HG03432 (cell line): Measurements from ENCODE around the gene AHNAK.
"Not testable (repeated sequence)": the region's sequence is repeated elsewhere in the genome, so short reads cannot be mapped to it uniquely, and the experiment has no call there.

Experiments
- ATAC-seq: cut with Tn5 transposase; IDR thresholded peaks from one replicate; pipeline ENCODE4 v1.9.1; 2021; ENCODE audit warnings: mild to moderate bottlenecking, moderate library complexity; ENCODE audit not compliant: unreplicated experiment

The AHNAK gene

DNA sequence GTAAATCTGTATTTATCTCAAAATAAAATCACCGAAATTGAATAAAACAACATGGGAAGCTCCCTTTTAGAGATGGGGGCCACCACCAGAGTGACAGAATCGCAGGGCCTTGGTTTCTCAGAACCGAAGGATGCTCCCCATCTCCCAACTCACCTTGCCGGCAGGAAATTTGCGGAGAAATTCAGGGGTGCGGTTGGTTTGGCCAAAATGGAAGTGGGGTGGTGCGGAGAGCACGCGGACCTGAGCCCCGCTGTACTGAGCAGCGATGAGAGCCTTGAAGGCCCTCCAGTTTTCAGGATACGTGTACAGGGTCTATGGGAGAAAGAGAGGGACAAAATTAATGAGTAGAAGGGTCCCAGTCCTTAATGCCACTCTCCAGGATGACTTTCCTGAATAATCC is 25.8 kb upstream of the AHNAK start:
- ATAC-seq: no peak

DNA sequence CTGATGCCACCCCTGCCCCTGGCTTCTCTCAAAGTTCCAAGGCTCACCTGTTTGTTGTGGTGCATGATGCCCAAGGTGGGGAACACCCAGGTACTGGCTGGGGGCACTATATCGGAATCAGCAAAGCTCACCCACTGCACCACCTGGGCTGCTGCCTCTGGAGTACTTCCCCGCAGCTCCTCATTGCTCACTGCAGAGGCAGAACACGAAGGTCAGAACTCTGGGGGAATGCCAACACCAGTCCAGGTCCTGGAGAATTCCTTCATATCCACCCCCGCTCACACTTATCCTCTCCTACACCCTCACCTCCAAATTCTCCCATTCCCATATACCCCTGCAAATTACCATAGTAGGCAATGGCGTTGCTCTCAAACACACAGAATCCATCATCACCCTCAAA is 24.9 kb upstream of the AHNAK start:
- not testable (repeated sequence) for ATAC-seq

DNA sequence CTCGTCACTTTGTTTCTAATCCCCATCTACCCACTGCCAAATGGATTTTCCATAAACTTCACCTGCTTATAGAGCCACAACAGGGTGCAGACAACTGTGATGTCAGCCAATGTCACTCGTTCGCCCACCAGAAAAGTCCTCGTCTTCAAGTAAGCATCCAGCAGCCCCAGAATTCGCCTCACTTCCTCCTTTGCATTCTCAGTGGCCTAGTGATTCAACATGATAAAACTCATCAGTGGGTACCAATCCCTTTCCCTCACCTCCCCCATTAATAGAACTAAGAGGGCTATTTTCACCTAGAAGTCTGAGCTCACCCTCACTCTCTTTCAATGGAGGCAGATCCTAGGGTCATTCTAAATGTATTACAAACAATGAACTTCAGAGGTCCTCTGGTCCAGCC is 24.3 kb upstream of the AHNAK start:
- ATAC-seq: not testable (repeated sequence)

DNA sequence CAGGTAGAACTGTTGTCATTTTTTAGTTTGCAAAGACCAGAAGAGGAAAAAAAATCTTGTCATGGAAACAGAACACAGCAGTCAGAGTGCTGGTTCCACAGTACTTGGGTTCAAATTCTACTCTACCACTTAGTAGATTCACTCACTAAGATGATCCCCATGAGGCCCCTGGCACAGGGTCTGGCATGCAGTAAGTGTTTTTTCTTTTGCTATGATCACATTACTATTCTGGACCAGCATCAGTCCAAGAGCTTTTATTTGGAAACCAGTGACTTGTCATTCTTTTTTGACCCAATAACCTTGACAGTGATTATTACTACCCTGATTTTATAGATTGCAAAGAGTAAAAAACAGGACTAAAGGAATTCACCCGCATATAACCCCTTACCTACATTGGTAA is 23.0 kb upstream of the AHNAK start:
- ATAC-seq: no peak

DNA sequence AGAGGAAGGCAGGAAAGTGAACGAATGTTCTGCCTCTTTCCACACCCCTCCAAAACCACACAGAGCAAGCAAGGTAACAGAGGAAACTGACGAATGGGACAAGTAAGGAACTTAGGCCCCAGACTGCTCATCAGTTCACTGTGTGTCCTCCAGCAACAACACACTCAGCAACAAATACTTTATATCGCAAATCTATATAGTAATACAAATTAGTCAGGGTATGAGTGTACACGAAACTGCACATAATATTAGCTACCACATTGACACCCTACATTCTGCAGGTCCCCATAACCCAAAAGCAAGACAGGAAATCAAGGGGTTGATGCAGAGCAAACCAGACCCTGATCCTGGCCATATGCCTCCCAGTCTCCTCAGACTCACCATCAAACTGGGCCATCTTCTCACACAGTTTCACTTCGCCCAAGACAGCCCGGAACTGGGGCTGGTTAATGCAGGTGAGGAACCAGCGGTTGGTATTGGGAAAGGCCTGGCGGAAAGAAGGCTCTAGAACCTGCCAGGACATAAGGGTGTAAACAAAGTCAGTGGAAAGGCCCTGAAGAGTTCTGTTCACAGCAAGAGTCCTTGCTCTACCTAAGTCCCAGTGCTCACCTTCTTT is 20.5 kb upstream of the AHNAK start:
- no peak for ATAC-seq

DNA sequence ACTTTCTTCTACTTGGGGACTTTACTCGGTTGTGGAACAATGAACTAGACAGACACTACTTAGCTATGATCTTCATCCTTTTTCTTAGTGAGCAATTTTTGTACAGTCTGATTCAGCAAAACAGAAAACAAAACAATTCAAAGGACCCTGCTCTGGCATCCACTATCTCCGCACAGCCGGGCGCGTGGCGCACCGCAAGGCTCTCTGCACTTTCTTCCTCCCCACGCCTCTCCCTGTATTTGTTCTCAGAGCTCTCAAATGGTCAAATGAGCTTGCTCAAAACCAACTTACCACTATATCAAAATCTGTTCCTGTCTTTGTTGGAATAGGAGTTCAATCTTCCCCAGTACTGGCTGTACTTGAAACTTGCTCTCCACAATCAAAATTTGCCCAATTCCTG is 19.6 kb upstream of the AHNAK start:
- no peak for ATAC-seq

DNA sequence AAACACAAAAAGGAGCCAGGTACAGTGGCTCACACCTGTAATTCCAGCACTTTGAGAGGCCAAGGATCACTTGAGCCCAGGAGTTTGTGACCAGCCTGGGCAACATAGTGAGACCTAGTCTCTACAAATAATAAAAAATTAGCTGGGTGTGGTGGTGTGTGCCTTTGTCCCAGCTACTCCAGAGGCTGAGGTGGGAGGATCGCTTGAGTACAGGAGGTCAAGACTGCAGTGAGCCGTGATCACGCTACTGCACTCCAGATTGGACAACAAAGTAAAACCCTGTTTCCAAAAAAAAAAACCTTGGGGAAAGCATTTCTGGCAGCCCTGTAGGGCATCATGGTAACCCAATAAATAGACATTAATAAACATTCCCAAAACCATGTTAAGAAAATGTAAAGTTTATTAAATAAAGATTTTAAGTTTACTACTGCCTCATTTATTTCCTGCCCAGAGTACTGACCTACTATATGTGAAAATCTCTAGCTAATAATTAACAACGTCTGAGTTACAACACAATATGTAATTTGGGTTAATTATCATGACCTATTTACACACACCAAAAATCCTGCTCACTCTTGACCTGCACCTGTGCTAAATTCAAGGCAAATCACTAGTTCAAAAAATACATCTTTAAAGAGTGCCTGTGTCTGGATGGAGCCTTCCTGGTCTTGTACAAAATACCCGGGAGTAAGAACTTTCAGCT is 18.6 kb upstream of the AHNAK start:
- no peak for ATAC-seq

DNA sequence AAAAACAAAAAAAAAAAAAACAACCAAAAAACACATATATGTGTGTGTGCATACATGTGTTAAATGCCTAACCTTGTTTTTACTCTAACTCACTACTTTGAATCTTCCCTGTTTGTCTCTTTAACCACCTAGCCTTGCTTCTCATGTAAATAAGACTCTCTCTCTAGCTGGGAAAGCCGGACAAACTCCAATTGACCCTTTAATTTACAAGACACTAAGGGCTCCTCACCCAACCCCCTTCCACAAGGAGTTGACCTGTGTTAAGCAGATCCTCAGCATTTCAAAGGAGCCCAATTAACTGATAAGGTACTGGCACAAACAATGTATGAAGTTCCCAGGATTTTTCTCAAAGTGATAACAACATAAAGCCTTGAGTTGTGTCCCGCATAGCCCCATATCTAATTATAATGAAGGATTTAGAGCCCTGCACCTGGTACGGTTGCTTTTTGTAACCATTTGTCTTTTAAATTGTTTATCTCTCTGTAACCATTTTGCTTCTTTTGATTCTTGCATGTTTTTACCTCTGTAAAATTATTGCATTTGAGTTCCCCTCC is 15.1 kb upstream of the AHNAK start:
- not testable (repeated sequence) for ATAC-seq

DNA sequence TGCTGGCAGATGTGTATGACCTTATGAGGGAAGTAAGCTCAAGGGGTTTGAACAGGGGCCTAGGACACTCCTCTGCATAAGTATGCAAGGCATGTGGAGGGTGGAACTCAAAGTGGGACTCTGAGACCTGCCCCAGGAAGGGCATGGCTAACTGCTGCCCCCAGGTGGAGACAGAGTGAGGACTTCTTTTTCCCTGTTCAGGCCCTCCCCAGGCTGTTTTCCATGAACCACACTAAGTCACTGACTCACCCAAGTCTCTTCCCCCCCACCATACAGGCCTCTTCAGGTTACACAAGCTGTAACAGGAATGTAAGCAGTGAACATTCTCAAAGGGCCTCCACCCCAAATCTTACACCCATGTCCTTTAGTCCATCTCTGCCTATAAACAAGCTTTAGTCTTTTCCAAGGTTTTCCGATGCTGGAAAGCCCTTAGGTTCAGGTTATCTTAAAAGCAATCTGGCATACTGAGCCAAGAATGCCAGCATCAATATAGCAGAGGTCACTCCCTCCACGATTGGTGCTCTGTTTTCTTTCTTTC is 14.0 kb upstream of the AHNAK start:
- no peak for ATAC-seq

DNA sequence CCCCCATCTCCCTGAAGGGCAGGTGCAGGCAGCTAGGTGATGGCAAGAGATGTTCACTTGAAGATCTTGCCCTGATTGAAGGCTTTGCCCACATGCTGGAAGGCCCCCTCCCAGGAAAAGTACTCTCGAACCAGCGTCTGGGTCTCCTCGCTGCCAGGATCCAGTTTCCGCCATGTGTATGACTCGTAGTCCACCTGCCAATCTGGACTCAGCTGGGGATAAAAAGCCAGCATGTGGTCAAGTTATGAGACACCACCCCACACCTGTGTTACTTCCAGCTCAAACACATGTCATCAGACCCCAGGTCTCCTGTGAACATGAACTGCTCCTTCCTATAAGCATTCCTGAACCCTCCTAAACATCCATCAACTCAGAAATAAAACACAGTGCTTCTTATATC is 13.0 kb upstream of the AHNAK start:
- ATAC-seq: not testable (repeated sequence)

DNA sequence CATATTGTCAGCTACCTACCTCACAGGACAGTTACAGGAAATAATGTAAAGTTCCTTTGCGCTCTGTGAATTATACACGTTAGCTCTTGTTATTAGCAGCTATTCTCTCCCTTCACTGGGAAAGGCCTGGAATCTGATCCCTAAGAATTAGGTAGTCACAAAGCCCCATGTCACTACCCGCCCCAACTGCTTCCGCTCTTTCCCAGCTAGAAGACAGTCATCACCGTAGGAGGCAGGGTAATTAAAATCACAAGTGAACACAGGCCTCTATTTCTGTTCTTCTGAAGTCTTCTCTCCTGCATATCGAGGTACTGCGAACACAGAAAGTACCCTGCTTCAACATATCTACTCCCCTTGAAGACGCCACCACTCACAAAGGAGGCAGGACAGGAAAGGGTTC is 12.6 kb upstream of the AHNAK start:
- ATAC-seq: no peak

DNA sequence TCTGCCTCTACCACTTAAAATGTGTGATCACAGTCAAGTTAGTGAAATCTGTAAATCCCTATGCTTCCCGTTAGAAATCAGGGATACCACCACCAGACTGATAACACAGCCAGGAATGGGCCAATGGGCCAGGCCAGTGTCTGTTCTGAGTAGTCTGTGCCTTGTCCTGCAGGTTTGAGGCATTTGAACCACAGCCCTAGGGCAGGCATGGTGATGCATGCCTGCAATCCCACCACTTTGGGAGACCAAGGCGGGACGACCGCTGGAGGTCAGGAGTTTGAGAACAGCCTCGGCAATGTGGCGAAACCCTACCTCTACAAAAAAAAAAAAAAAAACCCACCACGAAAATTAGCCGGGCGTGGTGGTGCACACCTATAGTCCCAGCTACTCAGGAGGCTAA is 12.1 kb upstream of the AHNAK start:
- no peak for ATAC-seq

DNA sequence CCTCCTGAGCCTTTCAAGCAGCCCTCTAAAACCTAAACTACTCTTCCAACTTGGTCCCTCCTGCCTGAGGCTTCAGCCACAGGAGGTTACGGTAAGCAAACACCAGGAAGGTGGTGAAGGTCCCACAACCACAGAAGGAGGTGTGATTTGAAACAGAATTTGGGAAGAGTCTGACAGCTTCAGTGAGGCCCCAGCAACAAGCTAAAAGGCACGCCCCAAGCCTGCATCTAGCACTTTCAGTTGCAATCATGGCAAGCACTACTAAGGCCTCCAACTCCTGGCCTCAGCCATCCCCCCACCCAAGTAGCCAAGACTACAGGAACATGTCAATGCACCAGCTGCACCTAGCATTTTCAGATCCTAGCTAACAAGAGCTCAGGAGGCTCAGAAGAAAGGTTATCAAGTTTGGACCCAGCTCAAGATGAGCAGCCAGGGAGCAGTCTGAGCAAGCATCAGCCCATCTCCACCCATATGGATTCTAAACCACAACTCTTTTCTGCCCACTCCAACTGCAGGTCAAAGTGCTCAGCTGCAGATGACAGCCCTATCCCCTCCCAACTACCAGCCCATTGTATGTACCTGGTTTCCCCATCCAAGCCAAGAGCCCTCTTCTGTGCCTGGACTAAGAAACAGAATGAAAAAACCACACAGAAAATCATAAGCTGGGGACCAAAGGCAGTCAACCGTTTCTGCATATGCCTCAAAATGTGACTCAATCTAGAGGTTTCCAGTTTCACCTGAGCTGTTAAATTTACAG is 10.4 kb upstream of the AHNAK start:
- peak; percentile 28 for ATAC-seq

DNA sequence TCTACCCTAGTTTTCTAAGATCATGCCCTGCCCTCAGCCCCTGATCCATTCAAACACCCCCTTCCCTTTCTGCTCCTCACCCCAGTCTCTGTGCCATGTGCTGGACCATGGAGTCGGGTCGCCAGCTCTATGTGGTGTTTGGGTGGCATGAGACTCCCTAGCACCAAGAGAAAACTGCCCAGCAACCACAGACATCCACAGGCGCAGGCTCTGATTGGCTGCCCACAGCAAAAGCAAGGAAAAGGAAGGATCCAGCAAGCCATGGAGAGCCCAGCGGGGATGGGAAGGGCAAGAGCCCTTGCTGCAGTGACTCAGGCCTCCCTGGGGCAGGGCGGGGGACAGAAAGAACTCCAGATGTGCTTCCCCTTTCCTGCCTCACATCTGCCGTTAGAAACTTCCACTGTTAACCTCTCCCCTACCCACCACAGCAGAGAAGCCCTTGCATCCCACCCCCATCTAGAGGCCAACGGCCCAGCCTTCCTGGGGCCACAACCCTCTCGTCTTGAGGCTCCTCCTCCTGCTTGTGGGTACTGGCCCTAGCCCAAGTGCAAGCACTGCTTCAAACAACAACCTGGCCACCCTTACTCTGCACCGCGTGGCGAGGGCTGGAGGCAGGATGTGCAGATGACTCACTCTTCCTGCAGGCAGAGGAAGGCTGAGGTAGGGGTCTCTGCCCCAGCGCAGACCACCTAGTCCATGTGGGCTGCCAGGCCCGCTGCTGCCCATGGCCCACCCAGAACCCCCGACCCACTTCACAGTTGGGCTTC is 9.7 kb upstream of the AHNAK start:
- ATAC-seq: peak; percentile 46

DNA sequence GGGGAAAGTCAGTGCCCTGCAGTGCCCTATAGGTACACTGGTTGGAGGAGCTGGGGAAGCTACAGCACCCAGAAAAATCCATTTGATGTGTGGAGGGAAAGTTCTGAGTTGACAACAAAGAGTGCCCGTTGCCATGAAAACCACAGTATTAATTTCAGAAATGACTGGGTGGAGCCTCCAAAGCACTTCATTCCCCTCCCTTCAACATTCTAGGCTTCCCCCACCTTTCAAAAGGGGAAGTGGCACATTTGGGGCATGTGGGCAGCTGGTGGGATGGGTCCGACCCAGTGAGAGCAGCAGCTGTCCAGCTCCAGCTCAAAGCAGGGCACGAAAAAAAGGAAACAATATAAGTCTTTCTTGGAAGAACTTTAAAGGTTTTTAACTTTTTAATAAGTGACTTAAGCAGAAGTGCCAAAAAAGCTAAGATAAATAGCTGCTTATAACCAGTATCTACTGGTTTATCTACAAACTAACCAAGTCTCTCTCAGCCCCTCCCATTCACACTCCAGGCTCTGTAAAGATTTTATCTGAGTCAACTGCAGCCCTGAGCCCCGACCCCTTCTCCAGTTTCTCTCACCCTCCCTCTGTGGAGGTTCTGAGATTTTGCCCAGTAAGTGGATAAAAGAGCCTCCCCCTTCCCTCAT is 9.0 kb upstream of the AHNAK start:
- peak; percentile 46 for ATAC-seq

DNA sequence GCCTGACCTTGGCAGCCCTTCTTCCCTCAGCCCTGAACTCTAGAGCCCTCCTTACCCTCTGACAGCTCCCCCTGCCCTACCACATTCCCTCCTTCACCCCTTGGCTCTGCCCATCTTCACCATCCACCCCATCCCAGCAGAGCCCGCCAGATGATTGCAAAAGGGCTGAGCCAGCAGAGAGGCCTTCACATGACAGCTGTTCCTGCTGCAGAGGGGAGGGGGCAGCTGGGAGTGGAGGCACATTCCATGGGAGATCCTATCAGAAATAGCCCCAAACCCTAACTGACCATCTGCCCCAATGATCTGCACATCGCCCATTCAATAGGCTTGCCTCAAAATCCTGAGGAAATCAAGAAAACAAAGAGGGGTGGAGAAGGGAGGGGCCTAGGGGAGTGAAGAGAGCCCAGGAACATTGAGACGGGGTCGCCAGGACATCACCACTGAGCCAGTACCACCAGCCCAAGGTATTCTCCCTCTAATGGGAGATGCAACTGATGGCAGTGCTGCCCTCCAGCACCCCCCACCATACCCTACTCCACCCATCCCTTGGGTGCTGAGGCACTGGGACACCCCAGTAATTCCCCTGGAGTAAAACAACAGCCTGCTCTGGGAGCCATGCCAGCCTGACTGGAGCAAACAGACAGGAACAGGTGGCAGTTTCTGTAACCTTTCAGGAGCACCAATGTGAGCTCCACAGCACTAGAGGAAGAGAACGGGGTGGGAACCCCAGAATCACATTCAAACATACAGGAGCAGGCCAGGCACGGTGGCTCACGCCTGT is 8.0 kb upstream of the AHNAK start:
- no peak for ATAC-seq

DNA sequence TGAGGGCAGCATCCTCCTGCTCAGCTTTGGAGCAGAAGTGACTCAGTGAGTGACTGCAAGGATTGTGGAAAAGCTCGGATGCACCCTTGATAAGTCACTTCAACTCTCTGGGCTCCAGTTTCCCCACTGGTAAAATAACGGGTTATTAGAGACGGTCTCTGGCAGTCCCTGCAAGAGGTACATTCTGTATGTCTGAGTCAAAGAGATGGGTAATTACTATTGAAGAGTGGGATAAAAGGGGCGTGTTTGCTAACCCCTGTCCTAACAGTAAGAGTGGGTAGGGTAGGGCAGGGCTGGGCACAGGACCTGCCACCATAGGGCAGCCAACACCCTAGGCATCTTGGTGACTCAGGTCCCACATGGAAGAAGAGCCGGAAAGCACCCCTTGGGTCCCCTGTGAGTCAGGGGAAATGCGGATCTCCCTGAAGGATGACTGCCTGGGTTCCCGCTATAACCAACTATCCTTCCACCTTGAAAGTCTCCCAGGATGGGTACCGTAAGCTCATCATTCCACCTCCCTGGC is 7.3 kb upstream of the AHNAK start:
- ATAC-seq: no peak

DNA sequence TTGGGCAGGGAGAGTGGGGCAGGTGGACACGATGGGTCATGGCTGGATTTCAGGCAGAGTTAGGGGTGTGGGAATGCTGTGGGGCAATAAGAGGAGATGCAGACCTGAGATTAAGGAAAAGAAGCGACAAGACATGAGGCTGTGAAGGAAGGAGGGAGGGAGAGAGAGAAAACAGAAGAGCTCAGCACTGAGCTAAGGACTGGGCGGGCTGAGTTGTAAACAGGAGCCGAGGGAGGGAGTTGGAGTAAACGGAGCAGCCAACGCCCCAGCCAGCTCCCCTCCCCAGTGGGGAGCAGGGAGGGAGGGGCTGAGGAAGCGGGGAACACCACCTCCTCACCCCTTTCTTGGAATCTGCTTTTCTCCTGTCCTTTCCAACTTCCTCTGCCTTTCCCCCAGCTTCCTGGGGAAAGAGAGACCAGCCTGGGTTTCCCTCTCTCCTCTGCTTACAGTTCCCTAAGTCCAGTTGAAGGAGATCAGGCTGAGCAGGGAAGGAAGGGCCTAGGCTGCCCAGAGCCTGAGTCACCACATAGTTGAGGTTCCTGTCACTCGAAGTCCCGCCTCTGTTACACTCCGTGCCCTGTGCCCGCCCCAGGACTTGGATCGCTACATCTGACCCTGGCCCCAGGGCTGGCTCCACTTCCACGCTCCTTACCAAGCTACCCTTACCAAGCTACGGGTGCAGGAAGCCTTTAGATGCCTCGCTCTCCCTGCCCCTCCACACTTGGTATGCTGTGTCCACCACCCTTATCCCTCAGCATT is 6.7 kb upstream of the AHNAK start:
- ATAC-seq: no peak
